Thyroid gland (tissue), 4 donors: Measurements from ENCODE around the gene CCDC83.

Experiments
- POLR2A ChIP-seq, 2 donors: fragments of 450-650 bp; IDR thresholded peaks; one replicate each; pipeline ENCODE4 v1.6.1; 2017; ENCODE audit warnings: antibody characterized with exemption in 2 of 2, mild to moderate bottlenecking in 2 of 2, moderate library complexity in 1 of 2
- TF ChIP-seq, protein P1 (sequence below), 6 experiments: fragments of 200-600 bp in 3 of 6; fragments of 450-650 bp in 3 of 6; sonication (generic) in 3 of 6; IDR thresholded peaks; one replicate each; pipeline ENCODE4 v1.5.1; 2016 to 2019; ENCODE audit warnings: antibody characterized with exemption in 6 of 6, mild to moderate bottlenecking in 2 of 6, inconsistent platforms in 1 of 6, moderate library complexity in 1 of 6

DNA sequence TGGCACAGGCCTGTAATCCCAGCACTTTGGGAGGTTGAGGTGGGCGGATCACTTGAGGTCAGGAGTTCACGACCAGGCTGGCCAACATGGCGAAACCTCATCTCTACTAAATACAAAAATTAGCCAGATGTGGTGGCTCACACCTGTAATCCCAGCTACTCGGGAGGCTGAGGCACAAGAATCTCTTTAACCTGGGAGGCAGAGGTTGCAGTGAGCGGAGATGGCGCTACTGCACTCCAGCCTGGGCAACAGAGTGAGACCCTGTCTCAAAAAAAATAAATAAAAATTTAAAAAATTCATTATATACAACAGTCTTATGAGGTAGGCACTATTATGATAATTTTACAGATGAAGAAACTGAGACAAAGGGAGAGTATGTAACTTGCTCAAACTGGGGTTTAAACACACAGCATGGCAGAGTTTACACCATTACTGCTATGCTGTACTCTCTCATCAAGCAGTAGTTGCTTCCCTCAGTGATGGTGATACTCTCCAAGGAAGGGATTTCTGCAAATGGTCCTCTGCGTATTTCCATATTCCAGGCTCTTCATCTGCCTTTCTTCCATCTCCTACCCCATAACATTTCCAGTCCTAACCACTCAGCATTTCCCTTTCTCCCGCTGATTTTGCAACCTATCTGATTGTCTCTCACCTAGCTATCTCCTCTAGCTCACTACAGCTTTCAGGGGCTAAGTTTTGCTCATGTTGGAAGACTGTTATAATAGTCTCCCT lies 95.3 kb downstream of the CCDC83 start:
- TF ChIP-seq POLR2A (IDR thresholded peaks at IDR 0.05) = no peak
- TF ChIP-seq, protein P1, sequence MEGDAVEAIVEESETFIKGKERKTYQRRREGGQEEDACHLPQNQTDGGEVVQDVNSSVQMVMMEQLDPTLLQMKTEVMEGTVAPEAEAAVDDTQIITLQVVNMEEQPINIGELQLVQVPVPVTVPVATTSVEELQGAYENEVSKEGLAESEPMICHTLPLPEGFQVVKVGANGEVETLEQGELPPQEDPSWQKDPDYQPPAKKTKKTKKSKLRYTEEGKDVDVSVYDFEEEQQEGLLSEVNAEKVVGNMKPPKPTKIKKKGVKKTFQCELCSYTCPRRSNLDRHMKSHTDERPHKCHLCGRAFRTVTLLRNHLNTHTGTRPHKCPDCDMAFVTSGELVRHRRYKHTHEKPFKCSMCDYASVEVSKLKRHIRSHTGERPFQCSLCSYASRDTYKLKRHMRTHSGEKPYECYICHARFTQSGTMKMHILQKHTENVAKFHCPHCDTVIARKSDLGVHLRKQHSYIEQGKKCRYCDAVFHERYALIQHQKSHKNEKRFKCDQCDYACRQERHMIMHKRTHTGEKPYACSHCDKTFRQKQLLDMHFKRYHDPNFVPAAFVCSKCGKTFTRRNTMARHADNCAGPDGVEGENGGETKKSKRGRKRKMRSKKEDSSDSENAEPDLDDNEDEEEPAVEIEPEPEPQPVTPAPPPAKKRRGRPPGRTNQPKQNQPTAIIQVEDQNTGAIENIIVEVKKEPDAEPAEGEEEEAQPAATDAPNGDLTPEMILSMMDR (IDR thresholded peaks at IDR 0.05) = no peak
